Endodermal cell (in vitro differentiated cells): ENCODE measurements around the gene RAB6A. TPM values are rescaled to one million over a fixed set of nuclear protein-coding genes. Genes with fewer than 3 reads are reported as not detected.
A peak's percentile ranks its signal among the peaks of the same experiment; 100 is the strongest.
"Not testable (repeated sequence)": the region's sequence is repeated elsewhere in the genome, so short reads cannot be mapped to it uniquely, and the experiment has no call there.

Experiments
- DNase-seq: peaks from one replicate; pipeline ENCODE4 v3.0.0-alpha.2; 2017
- H3K27ac ChIP-seq: 2 replicates; pipeline ENCODE4 v1.5.1; 2013; ENCODE audit warnings: mild to moderate bottlenecking, low read depth, low read length, moderate library complexity
- H3K27me3 ChIP-seq: 2 replicates; pipeline ENCODE4 v1.6.1; 2013; ENCODE audit warnings: mild to moderate bottlenecking, low read length, moderate library complexity; ENCODE audit not compliant: insufficient read depth, control insufficient read depth, poor library complexity, severe bottlenecking
- H3K36me3 ChIP-seq: 2 replicates; pipeline ENCODE4 v1.7.0; 2013; ENCODE audit warnings: mild to moderate bottlenecking, low read length, moderate library complexity; ENCODE audit not compliant: control insufficient read depth, insufficient read depth
- H3K4me1 ChIP-seq: one replicate; pipeline ENCODE4 v1.7.0; 2013; ENCODE audit warnings: low read length; ENCODE audit not compliant: control insufficient read depth, insufficient read depth
- H3K4me3 ChIP-seq: 2 replicates; pipeline ENCODE4 v1.5.1; 2013; ENCODE audit warnings: mild to moderate bottlenecking, low read length, moderate library complexity
- H3K9ac ChIP-seq: 2 replicates; pipeline ENCODE4 v1.6.1; 2013; ENCODE audit warnings: mild to moderate bottlenecking, low read length, moderate library complexity; ENCODE audit not compliant: poor library complexity, severe bottlenecking; ENCODE audit errors: extremely low read depth
- H3K9me3 ChIP-seq: 2 replicates; pipeline ENCODE4 v1.6.1; 2013; ENCODE audit warnings: mild to moderate bottlenecking, low read length, moderate library complexity; ENCODE audit not compliant: control insufficient read depth
- H3K27ac Mint-ChIP-seq: 2 replicates; pipeline ENCODE4 v1.8.0; 2020; ENCODE audit warnings: mixed read lengths
- H3K27me3 Mint-ChIP-seq: 2 replicates; pipeline ENCODE4 v1.8.0; 2021; ENCODE audit warnings: mild to moderate bottlenecking, mixed read lengths; ENCODE audit not compliant: insufficient read depth
- H3K36me3 Mint-ChIP-seq: 2 replicates; pipeline ENCODE4 v1.8.0; 2020; ENCODE audit warnings: low read depth, mixed read lengths
- H3K4me1 Mint-ChIP-seq: 2 replicates; pipeline ENCODE4 v1.8.0; 2020; ENCODE audit warnings: mixed read lengths
- H3K4me3 Mint-ChIP-seq: 2 replicates; pipeline ENCODE4 v1.8.0; 2020; ENCODE audit warnings: mild to moderate bottlenecking, moderate library complexity, mixed read lengths
- H3K9me3 Mint-ChIP-seq: 2 replicates; pipeline ENCODE4 v1.8.0; 2020; ENCODE audit warnings: mild to moderate bottlenecking, mixed read lengths
- CTCF ChIP-seq: fragments of 200-600 bp; sonication (generic); conservative IDR thresholded peaks from 2 replicates; pipeline ENCODE4 v1.5.0; 2021; ENCODE audit warnings: antibody characterized with exemption, mild to moderate bottlenecking
- WGBS, 2 experiments: methylation state at CpG; one replicate each; pipeline versions ENCODE4 v1.1.5 to v1.1.7; 2013; ENCODE audit warnings: missing lambda C conversion rate in 2 of 2, mixed read lengths in 1 of 2; ENCODE audit not compliant: insufficient coverage in 1 of 2, insufficient read length in 1 of 2; 5-methylcytosine and 5-hydroxymethylcytosine counted together
- total RNA-seq, 2 donors: library from RNA; stranded (reverse); fragmentation: NEBNext Ultra II Directional in 1 of 2; extraction: Animal tissue kit (Norgen Biotek cat#: 25700) in 1 of 2; gene quantifications; 2 replicates in 1 of 2; 3 replicates in 1 of 2; pipeline ENCODE4 v1.2.1, GENCODE V29; 2021

RAB6A gene
- total RNA-seq, 2 donors from 2014 or later: 77.9 to 79.5 TPM

- no peak for TF ChIP-seq CTCF
- no peaks in the 10 kb centered on the region for H3K4me1 ChIP-seq
- H3K36me3 ChIP-seq: peaks cover 37% of the 10 kb centered on the region
- no peak overlapping the region for H3K9ac ChIP-seq
- H3K27me3 ChIP-seq: no peaks in the 10 kb centered on the region
- Mint-ChIP-seq H3K4me1 (no peaks in the 10 kb centered on the region), H3K27me3 (no peaks in the 10 kb centered on the region), H3K36me3 (peaks cover 42% of the 10 kb centered on the region), H3K9me3 (no peaks in the 10 kb centered on the region), H3K27ac (no peak overlapping the region), H3K4me3 (no peak overlapping the region)
- H3K9me3 ChIP-seq: no peaks in the 10 kb centered on the region
- WGBS, 2 experiments: 80 to 100% methylated on average over 1 of the region's 2 CpGs
- no peak overlapping the region for H3K27ac ChIP-seq
- H3K4me3 ChIP-seq: no peak overlapping the region
- no peak for DNase-seq
These were observed 80.2 kb downstream of the RAB6A start for GRCh38 chr11:73680687-73681086.

GRCh38 chr11:73676552-73676951 is 84.3 kb downstream of the RAB6A start:
- not testable (repeated sequence) for H3K4me3 ChIP-seq, H3K9ac ChIP-seq, H3K27ac Mint-ChIP-seq, H3K9me3 Mint-ChIP-seq, DNase-seq, H3K4me3 Mint-ChIP-seq, H3K27ac ChIP-seq, H3K9me3 ChIP-seq, H3K27me3 Mint-ChIP-seq, H3K27me3 ChIP-seq, H3K4me1 ChIP-seq, H3K4me1 Mint-ChIP-seq
- WGBS, 2 experiments: 80 to 97% methylated on average over 1 to 5 of the region's 5 CpGs
- peak; percentile 51 for TF ChIP-seq CTCF
- H3K36me3 Mint-ChIP-seq: peaks cover 34% of the 10 kb centered on the region
- H3K36me3 ChIP-seq: peaks cover 29% of the 10 kb centered on the region

GRCh38 chr11:73671701-73672100 is 89.2 kb downstream of the RAB6A start:
- Mint-ChIP-seq H3K4me1 (no peaks in the 10 kb centered on the region), H3K9me3 (no peaks in the 10 kb centered on the region), H3K36me3 (peaks cover 15% of the 10 kb centered on the region), H3K27me3 (no peaks in the 10 kb centered on the region), H3K4me3 (no peak overlapping the region), H3K27ac (no peak overlapping the region)
- DNase-seq: no peak
- no peak overlapping the region for H3K27ac ChIP-seq
- peaks cover 8% of the 10 kb centered on the region for H3K36me3 ChIP-seq
- H3K9me3 ChIP-seq: no peaks in the 10 kb centered on the region
- no peaks in the 10 kb centered on the region for H3K27me3 ChIP-seq
- no peak overlapping the region for H3K9ac ChIP-seq
- H3K4me3 ChIP-seq: no peak overlapping the region
- WGBS, 2 experiments: 93 to 98% methylated on average over 6 of the region's 6 CpGs
- no peaks in the 10 kb centered on the region for H3K4me1 ChIP-seq
- TF ChIP-seq CTCF: no peak
